Mucosa of gallbladder (tissue), 1 donor: ENCODE data around the gene MMADHC. TPM values are rescaled to one million over a fixed set of nuclear protein-coding genes. Genes with fewer than 3 reads are reported as not detected.

ENCODE experiments used
- DNase-seq: peaks from one replicate; pipeline ENCODE4 v3.0.0-alpha.2; 2020; ENCODE audit warnings: low spot score
- total RNA-seq: library from RNA; stranded (reverse); gene quantifications from one replicate; pipeline ENCODE4 v1.2.1, GENCODE V29; 2021
- donor health status: DM: no; HTN: no; CAD: no.

Gene MMADHC
- 74.2 TPM for total RNA-seq

DNA sequence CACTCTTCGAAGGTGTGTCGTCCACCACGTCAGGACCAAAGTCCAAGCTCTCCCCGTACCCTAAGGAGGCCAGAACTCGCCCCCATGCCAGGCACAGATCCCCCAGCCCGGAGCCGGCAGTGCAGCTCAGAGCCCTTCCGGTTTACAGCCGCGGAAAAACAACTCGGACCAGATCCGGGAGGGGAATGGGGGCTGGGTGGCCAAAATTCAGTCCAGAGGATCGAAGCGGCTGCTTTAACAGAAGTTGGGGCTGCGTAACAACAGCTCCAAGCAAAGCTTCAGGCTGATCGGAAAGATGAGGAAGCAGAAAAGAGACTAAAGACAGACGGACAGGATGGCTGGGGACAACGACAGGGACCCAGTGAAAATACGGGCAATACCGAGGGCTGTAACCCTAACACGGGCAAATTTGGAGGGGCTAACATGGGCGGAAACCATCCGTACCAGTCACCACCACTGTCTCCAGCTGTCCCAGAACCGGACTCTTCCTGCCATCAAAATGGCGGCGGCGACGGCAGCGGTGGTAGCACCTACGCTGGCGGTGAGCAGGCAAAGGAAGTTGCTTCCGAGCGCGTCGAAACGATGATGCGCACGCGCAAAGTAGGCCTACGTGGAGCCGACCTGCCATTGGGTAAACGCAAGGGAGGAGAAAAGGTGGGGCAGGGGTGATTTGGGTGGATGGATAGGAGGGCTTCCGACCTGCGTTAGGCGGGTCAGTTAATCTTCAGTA lies at the start of gene MMADHC:
Gene MMADHC, minus strand, starts transcription at position 556 of the 730 bp plus-strand sequence. CDS start 678 bp downstream, outside the sequence.
- peak; percentile 96 for DNase-seq

DNA sequence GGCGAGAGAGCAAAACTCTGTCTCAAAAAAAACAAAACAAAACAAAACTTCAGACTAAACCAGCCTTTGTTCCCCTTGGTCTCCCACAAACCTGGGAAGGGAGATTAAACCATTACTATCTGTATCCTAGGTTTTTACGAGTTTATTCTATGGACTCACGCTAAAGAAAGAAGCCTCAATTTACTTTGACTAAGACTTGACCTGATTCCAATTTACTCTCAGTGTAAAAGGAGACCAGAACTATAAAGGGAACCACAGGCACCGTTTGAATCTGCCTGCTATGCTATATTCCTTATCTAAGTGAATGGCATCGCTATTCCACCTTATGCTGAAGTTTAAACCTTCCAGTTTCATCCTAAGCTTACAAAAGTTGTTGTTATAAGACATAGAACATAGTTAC lies 46.5 kb upstream of the MMADHC start:
- DNase-seq, result no peak

DNA sequence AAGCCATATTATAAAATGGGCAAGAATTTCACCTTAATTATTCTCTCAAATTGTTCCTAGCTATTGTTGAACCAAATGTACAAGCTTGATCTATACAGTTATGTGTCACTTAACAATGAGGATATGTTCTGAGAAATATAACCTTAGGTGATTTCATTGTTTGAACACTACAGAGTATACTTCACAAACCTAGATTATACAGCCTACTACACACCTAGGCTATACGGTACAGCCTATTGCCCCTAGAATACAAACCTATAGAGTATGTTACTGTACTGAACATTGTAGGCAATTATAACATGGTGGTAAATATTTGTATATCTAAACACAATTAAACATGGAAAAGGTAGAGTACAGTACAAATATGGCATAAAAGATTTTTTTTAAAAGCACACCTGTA lies 42.9 kb upstream of the MMADHC start:
- no peak for DNase-seq

DNA sequence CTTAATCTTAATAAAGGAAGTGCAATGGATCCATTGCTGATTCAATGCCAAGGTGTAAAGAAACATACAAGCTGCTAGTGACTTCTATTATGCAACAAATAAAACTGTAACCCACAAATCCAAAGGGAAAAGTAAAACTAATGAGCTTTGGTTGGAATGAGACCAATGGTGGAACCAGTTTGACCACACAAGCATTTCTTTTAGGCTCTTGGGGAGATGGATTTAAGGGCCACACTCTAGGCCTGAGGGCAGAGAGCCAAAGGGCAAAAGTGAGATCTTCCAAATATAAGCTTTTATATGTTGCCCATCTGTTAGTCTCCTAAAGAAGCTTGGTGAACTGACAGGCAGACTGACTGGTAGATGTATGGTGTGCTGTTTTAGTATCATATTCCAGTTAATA lies 41.5 kb upstream of the MMADHC start:
- DNase-seq, result no peak

DNA sequence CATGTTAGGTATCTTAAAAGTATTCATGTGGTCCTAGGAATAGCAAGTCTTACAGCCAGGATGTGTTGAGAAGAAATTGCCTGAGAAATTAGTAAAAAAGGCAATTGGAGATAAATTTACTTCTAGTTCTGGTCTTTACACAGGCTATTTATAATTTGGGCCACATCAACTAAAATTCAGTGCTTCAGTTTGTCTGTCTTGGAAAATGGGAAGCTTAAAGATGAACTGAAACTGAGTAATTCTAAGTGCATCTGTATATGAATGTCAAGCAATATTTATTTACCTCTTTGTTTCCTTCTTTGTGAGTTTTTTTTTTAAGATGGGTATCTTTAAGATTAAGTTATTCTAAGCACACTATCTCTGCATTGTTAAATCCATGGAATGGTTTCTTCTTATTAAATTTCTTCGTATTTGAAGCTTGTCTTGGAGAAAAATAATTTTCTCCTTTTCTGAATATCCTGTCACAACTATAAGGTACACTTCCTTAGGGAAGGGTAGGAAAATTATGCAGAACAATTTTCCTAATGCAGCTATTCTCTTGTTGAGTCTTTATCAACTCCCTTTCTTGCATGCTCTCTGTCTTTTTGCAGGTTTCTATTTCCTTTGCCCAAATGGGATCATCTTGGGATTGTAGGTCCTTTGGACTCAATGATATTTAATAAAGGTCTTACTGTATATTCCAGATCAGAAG lies 39.7 kb upstream of the MMADHC start:
- DNase-seq, result no peak

DNA sequence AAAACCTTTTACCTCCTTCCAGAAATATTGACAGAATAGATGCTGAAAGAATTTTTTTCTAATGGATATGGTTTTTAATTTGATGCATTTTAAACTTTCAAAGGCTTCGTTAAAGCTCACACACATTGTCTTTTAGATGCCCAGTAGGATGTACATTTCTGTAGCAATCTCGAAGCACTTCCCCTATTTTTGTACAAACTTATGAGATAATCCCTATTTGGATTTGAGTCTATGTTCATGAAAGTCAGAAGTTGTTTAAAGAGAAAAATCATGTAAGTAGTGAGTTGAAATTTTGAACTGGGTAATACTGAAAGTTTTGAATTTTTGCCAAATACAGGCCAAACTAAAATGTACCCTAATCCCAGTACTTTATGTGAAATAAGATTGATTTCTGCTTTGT lies 38.1 kb upstream of the MMADHC start:
- no peak for DNase-seq

DNA sequence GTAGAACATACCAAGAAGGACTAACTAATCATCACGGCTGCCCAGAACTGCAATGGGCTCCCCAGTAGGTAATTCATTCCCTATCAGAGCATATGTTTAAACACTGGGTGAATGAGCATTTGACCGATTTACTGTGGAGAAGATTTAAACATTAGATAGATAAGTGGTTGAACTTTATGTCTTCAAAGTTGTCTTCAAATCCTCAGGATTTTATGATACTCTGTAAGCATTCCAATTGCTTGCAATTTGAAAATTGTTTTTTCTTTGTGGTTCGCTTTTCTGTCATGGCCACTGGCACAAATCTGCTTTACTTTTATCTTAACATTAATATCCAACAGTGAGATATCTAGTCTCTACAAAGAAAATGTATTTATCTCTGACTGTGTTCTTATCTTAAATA lies 37.7 kb upstream of the MMADHC start:
- DNase-seq, result no peak

DNA sequence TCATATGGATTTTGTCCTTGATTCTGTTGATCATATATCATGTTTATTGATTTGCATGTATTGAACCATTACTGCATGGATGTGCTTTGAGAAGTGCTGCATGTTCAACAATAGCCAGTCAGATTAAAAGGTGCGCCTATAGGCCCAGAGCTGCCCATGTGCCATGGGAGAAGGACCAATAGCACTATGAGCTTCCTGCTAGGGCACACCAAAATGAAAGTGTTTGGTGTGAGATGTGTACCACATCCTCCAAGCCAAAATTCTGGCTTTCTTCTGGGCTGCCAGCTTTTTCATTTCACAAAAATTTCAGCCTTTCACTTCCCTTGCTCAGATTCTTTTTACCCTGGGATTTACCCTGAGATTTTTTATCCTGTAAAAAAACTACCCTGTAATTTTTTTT lies 34.8 kb upstream of the MMADHC start:
- no peak for DNase-seq

DNA sequence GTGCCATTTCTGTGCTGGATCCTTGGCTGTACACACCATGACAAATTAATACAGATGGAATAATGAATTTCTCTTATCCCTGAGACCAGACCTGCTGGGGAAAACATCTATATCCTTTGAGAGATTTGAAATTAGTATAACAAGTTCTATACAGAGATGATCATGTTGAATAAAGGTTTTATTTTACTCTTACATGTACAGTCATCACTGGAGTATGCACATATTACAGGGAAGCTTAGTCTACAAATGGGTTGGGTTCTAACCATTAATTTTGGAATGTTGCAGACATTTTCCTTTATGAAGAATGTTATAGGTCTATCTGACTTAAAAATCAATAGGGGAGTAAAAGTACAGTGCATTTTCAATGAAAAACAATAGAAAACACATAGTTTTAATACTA lies 29.9 kb upstream of the MMADHC start:
- DNase-seq, result no peak

DNA sequence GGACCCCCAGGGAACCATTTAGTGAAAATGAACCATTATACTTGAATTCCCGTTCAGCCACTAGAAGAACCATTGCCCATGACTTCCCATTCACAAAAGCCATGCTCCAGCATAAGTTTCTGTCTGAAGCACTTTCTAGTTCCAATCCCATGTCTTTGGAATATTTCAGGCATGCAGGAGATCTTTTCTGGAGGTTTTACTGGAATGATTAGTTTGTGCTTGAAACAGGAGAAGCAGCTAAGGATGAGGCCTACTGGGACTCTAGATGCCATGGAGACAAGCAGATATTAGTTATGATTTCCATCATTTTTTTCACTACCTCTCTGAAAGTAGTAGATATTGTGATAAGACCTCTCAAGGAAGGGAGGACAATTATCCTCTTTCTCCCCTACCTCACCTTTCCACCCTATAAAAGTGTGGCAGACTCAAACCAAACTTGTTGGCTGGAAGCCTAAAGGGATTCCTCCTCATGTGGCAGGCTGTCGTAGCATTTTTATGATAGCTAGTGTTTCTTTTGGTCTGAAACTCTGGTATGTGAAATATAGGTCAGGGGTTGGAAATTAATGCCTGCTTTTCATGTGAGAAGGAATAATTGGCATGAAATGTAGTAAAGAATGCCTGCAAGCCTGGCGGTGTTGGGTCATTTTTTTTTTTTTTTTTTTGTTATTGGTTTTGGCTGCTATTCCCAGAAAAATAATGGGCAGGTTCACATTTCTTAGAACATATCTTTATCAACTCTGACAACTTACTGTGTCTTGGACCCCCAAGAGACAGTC lies 29.3 kb upstream of the MMADHC start:
- DNase-seq, result no peak

DNA sequence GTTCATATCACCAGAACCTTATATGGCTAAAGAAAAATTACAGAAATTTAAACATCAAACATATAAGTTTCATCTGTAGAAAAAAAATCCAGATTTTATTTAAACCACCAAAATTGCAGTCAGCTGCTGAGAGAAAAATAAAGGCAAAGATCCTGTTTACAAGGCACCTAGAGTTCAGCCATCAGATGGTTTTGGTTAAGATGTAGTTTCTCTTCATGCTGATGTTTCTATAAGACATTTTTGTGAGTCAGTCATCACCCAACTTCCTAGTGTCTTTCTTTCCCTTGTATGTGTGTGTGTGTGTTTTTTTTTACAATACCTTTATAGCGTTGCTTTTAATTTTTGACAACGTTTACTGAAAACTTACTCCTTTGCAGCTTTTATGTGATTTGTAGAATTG lies 26.1 kb upstream of the MMADHC start:
- DNase-seq, result no peak

DNA sequence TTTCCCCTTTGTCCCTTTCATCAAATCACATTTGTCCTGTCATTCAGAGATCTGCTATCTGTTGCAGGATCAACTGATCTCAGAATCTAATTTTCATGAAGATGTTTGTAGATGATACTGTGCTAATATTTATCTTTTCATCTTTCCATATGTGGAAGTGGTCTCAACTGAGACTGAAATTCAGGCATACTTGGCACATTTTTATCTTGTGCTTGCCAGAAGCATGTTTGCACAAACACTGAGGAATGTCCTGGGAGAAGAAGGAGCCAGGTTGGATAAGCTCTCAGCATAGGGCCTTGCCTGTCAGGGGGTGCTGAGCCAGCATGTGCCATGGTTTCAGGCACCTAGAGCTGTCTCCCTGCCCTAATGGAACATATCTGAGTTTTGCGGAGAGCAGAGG lies 24.5 kb upstream of the MMADHC start:
- DNase-seq, result no peak

DNA sequence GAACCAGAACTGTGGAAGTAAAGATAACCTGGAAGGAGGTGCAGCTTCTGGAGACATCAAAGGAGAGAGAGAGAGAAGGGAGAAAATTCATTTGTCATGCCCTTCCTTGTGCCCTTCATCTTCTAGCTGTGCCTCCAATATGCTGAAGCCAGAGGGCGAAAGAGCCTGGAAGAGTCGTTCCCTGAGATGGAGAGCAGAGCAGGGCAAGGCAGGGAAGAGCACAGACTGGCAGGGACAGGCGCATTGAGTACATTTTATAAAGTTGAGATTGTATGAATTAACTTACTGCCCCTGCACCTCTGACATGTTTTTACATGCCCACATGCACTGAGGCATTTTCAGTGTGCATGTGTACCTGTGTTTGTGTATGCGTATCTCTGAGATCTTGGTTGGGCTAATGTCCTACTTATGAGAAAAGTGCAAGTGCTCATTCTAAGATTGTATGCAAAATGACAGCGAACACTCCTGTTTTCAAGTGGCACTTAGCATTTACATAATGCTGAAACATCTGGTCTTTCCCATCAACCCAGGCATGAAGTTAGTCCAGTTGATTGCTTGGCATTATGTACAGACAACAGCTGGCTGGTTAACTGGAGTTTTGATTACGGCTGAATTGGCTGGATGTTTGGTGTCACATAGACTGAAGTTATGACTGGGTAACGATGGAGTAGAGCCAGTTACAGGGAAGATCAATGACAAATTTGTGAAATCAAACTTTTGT lies 23.7 kb upstream of the MMADHC start:
- DNase-seq, result no peak

DNA sequence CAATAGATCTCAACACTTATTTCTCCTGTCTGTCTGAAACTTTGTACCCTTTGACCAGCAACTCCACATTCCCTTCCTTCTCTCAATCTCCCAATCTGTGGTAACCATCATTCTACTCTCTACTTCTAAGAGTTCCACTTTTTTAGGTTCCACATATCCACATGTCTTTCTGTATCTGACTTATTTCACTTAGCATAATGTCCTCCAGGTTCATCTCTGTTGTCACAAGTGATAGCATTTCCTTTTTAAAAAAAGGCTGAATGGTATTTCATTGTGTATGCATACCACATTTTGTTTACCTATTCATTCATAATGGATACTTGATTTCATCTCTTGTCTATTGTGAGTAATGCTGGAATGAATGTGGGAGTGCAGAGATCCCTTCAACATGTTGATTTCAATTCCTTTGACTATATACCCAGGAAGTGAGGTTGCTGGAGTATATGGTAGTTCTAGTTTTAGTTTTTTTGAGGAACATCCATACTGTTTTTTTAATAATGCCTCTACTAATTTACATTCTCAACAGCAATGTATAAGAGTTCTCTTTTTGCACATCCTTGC lies 18.8 kb upstream of the MMADHC start:
- DNase-seq, result no peak

DNA sequence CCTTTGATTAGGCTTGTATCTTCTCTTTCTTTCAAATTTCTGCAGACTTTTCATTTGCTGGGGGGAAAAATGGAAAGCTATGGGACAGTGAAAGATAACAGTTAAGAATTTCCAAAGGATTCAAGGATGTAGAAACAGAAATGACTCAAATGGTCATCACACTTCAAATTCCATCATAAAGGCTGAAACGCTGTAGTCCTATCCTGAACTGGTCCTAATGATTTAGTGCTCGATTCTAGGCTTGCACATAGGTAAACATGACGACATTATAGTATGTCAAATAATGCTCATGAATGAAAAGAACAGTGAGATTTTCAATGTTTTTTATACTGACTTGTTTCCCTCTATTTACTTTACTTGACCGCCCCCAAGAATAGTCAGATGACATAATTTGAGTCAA lies 15.7 kb upstream of the MMADHC start:
- DNase-seq, result no peak

DNA sequence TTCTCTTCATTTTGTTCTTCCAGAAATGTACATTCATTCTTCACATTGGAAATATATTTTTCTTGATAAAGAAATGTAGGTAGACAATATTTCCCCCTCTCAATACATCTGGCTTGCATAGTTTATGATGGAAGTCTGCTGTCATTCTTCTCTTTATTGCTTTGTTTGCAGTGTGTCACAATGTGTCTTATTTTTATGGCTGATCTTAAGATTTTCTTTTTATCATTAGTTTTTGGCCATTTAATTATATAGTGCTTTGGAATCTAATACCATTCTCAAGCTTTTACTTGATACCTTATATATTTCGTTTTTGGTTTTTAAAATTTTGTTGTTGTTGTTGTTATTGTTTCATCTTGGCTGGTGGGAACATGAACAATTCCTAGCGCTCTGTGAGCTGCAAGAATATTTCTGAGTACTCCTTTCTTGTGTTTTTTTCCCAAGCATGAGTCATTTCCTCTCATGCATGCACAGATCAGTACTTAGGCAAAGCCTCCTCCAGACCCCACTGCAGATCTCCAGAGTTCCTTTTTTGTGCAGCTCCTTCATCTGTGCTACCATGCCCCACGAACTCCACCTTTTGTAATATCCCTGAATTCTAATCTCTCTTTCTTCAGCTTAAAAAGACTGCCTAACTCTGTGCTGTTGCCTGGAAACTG lies 13.7 kb upstream of the MMADHC start:
- no peak for DNase-seq

DNA sequence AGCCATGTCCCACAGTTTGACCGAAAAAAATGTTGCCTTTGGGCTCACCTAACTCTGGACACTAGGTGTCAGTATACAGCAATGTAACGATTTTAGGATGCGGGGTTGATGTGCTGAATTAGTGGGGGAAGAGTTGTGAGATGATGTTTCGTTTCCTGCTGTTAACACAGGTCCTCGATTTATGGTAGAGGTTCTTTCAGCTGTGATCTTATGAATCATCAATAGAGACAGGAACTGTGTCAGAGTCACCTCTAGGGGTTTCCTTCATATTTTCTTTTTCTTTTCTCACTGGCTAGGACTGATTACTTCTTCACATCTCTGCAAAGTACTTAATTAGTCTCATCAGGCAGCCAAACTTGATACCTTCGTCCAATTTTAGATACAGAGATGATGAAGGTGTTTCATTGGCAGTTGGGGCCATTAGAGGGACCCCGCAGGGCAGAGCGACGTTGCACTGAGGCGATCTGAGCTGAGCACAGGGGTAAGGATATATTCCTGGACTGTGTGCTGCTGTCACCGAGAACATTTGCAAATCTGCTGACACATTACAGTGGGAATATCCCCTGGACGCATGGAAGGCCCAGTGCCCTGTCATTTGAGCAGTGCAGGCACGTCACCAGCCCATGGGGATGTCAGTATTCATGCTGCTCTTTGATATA lies 10.2 kb upstream of the MMADHC start:
- peak; percentile 50 for DNase-seq

DNA sequence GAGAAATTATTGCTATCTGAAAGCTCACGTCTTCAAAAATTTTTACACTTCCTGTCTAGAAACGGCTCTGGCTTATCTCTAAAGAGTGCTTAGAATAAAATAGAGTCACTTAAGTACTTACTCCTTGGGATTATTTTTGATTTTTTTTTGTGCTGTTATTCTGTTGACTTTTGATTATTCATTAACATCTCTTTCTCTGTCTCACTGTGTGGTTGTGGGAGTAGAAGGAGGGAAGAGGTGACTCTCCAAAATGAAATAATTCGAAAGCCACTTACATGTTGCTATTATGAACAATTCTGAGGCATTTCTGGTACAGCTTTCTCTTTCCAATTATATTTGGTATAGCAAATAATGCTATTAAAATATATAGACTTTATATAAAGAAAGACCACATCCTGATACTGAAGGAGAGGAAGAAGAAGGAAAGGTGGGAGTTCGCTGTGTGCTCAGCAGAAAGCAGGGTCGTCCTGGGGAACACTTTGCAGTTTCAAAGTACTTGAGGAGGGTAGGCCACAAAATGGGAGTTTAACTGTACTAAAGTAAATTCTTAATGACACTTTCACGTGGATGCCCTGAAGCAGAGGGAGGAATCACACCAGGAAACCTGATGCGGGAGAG lies 9.6 kb upstream of the MMADHC start:
- no peak for DNase-seq

DNA sequence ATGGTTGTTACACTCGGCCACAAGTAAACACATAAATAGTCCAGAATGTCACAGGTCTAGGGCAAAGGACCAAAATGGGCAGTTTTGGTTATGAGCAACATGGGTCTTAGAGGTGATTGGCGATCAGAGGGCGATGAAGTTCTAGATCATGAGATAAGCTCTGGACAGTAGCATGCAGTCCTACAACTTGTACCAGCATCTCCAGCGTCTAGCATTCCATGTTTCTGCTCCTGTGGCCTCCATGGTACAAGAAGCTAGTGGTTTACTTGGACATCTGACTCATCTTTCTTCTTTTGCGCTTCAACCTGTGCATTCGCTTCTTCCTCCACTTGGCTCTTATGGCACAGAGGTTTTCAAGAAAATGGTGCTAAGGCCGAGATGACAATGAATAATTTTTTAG lies 8.9 kb upstream of the MMADHC start:
- no peak for DNase-seq
